CD4-positive, alpha-beta T cell treated with Interleukin-4 for 1 hour (primary cell): ENCODE measurements around the gene LYRM4.
"Not testable (repeated sequence)": the region's sequence is repeated elsewhere in the genome, so short reads cannot be mapped to it uniquely, and the experiment has no call there.

Experiments
- DNase-seq, 2 donors: peaks; one replicate each; pipeline ENCODE4 v3.0.0-alpha.2; 2020 to 2022

Gene LYRM4

DNA sequence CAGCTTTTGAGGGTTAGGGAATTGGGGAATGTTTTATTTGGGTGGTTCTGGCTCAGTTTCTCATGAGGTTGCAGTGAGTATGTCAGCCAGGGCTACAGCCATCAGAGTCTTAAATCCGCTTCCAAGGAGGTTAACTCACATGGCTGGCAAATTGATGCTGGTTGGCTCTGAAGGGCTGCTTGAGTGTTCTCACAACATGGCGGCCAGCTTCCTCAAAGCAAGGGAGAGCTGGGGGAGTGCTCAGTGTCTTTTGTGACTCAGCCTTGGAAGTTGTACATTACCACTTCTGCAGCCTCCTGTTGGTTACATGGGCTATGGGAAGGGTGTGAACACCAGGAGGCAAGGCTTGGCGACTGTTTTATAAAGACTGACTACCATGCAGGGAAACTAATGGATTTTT is 193.4 kb downstream of the LYRM4 start:
- DNase-seq = no peak

DNA sequence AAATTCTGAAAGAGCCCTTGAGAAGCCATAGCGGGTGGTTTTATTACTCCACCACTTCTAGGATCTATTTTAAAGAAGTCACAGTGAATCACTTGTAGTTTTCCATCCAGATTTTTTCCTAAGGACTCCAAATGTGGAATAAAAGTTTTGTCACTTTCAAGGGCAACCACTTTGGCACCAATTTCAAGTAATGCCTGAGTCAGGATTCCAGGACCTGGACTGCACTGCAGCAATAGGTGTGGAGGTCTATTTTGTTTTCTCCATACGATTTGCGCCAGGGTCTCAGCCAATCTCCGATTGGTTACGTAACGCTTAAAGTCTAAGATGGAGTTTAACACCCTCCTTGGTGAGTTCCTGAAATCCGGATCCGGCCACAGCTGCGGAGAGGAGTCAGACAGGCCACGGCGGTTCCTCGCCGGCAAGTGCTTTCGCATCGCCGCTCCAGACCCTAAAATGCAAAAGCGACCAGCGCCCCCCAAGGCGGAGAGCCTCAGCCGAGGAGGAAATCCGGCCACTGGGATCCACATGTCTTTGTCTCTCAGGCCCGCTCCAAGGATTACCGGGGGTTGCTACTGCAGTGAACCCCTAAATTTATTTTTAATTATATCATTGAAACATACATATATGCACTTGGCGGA is 194.2 kb downstream of the LYRM4 start:
- DNase-seq = no peak

DNA sequence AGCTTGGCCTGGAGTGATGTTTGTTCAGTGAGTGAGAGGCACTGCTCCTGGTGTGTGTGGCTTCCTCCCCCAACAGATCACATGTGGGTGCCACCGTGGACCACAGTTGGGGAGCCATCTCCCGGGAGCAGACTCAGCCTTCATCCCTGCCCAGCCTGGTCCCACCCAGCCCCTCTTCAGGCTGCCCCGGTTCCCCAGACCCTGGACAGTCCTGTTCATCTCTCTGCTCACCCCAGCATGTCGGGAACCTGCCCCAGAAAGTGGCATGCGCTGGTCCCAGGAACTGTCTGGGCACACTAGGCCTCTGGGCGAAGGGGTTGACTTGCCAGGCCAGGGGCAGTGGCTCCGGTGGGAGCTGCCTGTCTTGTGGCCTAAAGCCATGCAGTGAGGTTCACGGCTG is 197.1 kb downstream of the LYRM4 start:
- no peak for DNase-seq

DNA sequence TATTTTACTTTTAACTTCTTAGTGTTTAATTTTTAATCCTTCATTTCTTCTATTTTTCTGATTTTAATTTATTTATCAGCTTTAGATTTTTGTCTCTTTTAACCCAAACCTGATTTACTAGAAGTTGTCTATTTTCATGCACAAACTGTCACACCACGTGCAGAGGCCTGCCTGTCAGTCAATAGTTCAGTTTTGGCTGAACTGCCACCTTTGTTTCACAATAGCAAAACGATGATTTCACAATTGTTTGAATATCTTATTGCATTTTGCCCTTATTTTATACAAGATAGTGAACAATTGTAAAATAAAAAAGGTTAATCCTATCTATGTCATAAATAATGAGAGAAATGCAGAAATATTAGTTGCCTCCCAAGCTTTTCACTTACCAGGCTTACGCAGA is 199.6 kb downstream of the LYRM4 start:
- no peak for DNase-seq

DNA sequence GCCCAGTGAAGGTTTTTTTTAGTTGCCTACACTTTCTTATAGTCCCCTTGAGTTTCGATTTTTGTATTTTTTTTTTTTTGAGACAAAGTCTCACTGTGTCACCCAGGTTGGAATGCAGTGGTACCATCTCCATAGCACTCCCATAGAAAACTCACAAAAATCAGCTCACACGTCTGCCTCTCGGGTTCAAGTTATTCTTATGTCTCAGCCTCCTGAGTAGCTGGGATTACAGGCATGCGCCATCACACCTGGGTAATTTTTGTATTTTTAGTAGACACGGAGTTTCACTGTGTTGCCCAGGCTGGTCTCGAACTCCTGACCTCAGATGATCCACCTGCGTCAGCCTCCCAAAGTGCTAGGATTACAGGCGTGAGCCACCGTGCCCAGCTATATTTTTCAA is 200.3 kb downstream of the LYRM4 start:
- DNase-seq = not testable (repeated sequence)

DNA sequence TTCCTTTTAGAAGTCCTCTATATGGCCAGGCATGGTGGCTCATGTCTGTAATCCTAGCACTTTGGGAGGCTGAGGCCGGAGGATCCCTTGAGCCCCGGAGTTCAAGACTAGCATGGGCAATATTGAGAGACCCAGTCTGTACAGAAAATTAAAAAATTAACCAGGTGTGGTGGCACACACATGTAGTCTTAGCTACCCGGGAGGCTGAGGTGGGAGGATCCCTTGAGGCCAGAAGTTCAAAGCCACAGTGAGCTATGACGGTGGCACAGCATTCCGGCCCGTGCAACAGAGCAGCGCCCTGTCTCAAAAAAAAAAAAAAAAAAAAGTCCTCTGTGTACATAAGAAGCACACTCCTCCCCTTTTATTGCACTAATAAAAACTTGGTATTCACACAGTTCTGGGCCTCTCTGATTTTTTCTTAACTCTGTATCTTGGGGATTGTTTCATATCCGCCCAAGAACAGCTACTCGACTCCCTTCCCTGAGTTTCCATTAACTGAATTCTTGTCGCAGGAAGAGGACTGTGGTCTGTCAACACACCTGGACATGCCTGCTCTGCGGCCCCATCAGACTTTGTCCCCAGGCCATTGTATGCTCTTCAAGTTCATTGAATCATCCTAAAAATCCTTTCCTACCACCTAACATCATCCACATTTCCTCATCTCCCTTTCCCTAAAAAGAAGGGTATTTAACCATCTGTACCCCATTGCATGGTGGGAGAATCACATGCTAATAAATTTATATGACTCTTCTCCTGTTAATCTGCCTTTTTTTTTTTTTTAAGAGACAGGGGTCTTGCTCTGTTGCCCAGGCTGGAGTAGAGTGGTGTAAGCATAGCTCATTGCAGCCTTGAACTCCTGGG is 201.5 kb downstream of the LYRM4 start:
- DNase-seq = no peak
